SK-N-SH treated with all-trans-retinoic acid at 6 μM for 48 hours (cell line): ENCODE measurements around the gene GSE1.

Source experiments
- ATAC-seq: fragments of 200-7000 bp; cut with Tn5 transposase; 3 replicates; pipeline ENCODE4 v1.9.1; 2020; ENCODE audit warnings: mild to moderate bottlenecking, moderate library complexity
- ARNTL ChIP-seq: fragments of 450-650 bp; formaldehyde crosslinking; IDR thresholded peaks from 2 replicates; pipeline ENCODE4 v1.5.0; 2020; ENCODE audit warnings: low read depth, mild to moderate bottlenecking, moderate library complexity, borderline replicate concordance
- BACH2 ChIP-seq: fragments of 250-450 bp; sonication (Bioruptor Pico); IDR thresholded peaks from 2 replicates; pipeline ENCODE4 v1.9.0; 2021; ENCODE audit warnings: mild to moderate bottlenecking, borderline replicate concordance
- CREB5 ChIP-seq: fragments of 250-450 bp; sonication (Bioruptor Pico); IDR thresholded peaks from 2 replicates; pipeline ENCODE4 v1.5.1; 2020; ENCODE audit warnings: low read depth, mild to moderate bottlenecking, moderate library complexity
- CSDC2 ChIP-seq: fragments of 250-450 bp; sonication (Bioruptor Pico); IDR thresholded peaks from 2 replicates; pipeline ENCODE4 v1.5.0; 2020; ENCODE audit warnings: mild to moderate bottlenecking, moderate library complexity
- CSRNP3 ChIP-seq: fragments of 250-450 bp; sonication (Bioruptor Pico); IDR thresholded peaks from 2 replicates; pipeline ENCODE4 v1.5.1; 2021; ENCODE audit warnings: mild to moderate bottlenecking, moderate library complexity
- ESRRG ChIP-seq: fragments of 250-450 bp; sonication (Bioruptor Pico); IDR thresholded peaks from 2 replicates; pipeline ENCODE4 v1.6.1; 2021; ENCODE audit warnings: mild to moderate bottlenecking
- GLIS3 ChIP-seq: fragments of 250-450 bp; sonication (Bioruptor Pico); IDR thresholded peaks from 2 replicates; pipeline ENCODE4 v1.5.0; 2020; ENCODE audit warnings: mild to moderate bottlenecking, moderate library complexity
- ISL1 ChIP-seq: fragments of 250-450 bp; sonication (Bioruptor Pico); IDR thresholded peaks from 2 replicates; pipeline ENCODE4 v2.1.2; 2022; ENCODE audit warnings: mild to moderate bottlenecking, moderate library complexity
- OSR1 ChIP-seq: fragments of 250-450 bp; sonication (Bioruptor Pico); IDR thresholded peaks from 2 replicates; pipeline ENCODE4 v1.8.0; 2022; ENCODE audit warnings: moderate library complexity, mild to moderate bottlenecking, inconsistent platforms
- PATZ1 ChIP-seq: fragments of 250-450 bp; sonication (Bioruptor Pico); IDR thresholded peaks from 2 replicates; pipeline ENCODE4 v1.8.0; 2020; ENCODE audit warnings: mild to moderate bottlenecking, moderate library complexity, borderline replicate concordance
- PPARA ChIP-seq: fragments of 250-450 bp; sonication (Bioruptor Pico); IDR thresholded peaks from 2 replicates; pipeline ENCODE4 v1.5.0; 2020; ENCODE audit warnings: mild to moderate bottlenecking, borderline replicate concordance
- SNAI2 ChIP-seq: fragments of 250-450 bp; sonication (Bioruptor Pico); IDR thresholded peaks from 2 replicates; pipeline ENCODE4 v1.5.0; 2020; ENCODE audit warnings: mild to moderate bottlenecking, moderate library complexity
- TCF4 ChIP-seq: fragments of 250-450 bp; sonication (Bioruptor Pico); IDR thresholded peaks from 2 replicates; pipeline ENCODE4 v1.8.0; 2021; ENCODE audit warnings: mild to moderate bottlenecking, moderate library complexity, borderline replicate concordance
- TOX ChIP-seq: fragments of 250-450 bp; sonication (Bioruptor Pico); IDR thresholded peaks from 2 replicates; pipeline ENCODE4 v1.8.0; 2021; ENCODE audit warnings: mild to moderate bottlenecking, moderate library complexity, borderline replicate concordance
- ZC3H10 ChIP-seq: fragments of 250-450 bp; sonication (Bioruptor Pico); IDR thresholded peaks from 2 replicates; pipeline ENCODE4 v1.5.1; 2021; ENCODE audit warnings: mild to moderate bottlenecking, moderate library complexity
- ZFP3 ChIP-seq: fragments of 250-450 bp; sonication (Bioruptor Pico); IDR thresholded peaks from 2 replicates; pipeline ENCODE4 v1.5.0; 2020; ENCODE audit warnings: mild to moderate bottlenecking, moderate library complexity
- ZFP30 ChIP-seq: fragments of 450-650 bp; formaldehyde crosslinking; IDR thresholded peaks from 2 replicates; pipeline ENCODE4 v1.5.0; 2022; ENCODE audit warnings: mild to moderate bottlenecking, moderate library complexity
- ZNF565 ChIP-seq: fragments of 450-650 bp; formaldehyde crosslinking; conservative IDR thresholded peaks from 2 replicates; pipeline ENCODE4 v1.5.0; 2020; ENCODE audit warnings: low read depth, mild to moderate bottlenecking, moderate library complexity
- ZNF70 ChIP-seq: fragments of 450-650 bp; formaldehyde crosslinking; IDR thresholded peaks from 2 replicates; pipeline ENCODE4 v1.5.0; 2020; ENCODE audit warnings: mild to moderate bottlenecking, moderate library complexity
- ZNF8 ChIP-seq: fragments of 450-650 bp; formaldehyde crosslinking; IDR thresholded peaks from 2 replicates; pipeline ENCODE4 v1.5.0; 2020; ENCODE audit warnings: mild to moderate bottlenecking, moderate library complexity
- TF ChIP-seq, protein P1 (sequence below): fragments of 250-450 bp; sonication (Bioruptor Pico); IDR thresholded peaks from 2 replicates; pipeline ENCODE4 v1.8.0; 2021; ENCODE audit warnings: low read depth, mild to moderate bottlenecking, moderate library complexity, borderline replicate concordance

The GSE1 gene

DNA sequence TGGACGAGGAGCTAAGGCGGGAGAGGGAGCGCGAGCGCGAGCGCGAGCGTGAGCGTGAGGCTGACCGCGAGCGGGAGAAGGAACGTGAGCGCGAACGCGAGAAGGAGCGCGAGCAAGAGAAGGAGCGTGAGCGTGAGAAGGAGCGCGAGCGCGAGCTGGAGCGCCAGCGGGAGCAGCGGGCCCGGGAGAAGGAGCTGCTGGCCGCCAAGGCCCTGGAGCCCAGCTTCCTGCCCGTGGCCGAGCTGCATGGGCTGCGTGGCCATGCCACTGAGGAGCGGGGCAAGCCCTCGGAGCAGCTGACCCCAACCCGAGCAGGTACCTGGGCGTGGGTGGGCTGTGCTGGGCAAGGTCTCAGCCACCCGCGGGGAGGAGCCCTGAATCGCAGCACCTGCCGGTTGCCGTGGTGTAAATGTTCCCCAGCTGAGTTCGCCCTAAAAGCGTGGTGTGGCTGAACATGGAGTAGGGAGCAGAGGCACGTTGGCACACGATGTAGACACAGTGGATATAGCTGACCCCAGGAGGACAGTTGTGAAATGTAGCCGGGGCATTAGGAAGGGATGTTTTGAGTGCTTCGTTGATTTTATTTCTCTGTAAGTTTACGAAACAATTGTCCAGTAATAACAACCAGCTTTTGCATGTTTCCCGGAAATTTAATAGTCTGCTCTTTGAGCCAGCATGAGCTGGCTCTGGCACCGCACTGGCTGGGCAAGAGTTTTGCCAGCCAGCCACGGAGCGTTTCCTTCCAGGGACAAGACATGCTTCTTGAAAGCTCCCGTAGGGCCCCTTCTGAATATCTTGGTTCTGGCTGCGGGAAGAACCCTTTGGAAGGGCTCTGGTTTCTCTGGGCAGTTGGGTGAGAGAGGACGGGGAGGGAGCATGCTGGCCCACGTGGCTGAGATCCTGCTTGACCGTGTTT lies 43.5 kb downstream of the GSE1 start:
- no peak for TF ChIP-seq ZNF8
- TF ChIP-seq SNAI2 (CRISPR knock-in tag): no peak
- no peak for TF ChIP-seq ZFP30 (CRISPR knock-in tag)
- TF ChIP-seq ISL1 (CRISPR knock-in tag): no peak
- no peak for TF ChIP-seq BACH2 (CRISPR knock-in tag)
- no peak for TF ChIP-seq PPARA (CRISPR knock-in tag)
- TF ChIP-seq ZNF70: no peak
- TF ChIP-seq TOX (CRISPR knock-in tag): no peak
- ATAC-seq: no peak

- no peak for ATAC-seq
- no peak for TF ChIP-seq SNAI2 (CRISPR knock-in tag)
- TF ChIP-seq ZC3H10 (CRISPR knock-in tag): no peak
- TF ChIP-seq CSDC2 (CRISPR knock-in tag): no peak
- no peak for TF ChIP-seq ARNTL
- no peak for TF ChIP-seq ZNF70
- no peak for TF ChIP-seq PATZ1 (CRISPR knock-in tag)
- no peak for TF ChIP-seq ISL1 (CRISPR knock-in tag)
- no peak for TF ChIP-seq ZFP3 (CRISPR knock-in tag)
- no peak for TF ChIP-seq ZNF8
- no peak for TF ChIP-seq CREB5
- no peak for TF ChIP-seq PPARA (CRISPR knock-in tag)
- TF ChIP-seq BACH2 (CRISPR knock-in tag): no peak
- no peak for TF ChIP-seq ZFP30 (CRISPR knock-in tag)
- no peak for TF ChIP-seq TCF4 (CRISPR knock-in tag)
- TF ChIP-seq, protein P1, sequence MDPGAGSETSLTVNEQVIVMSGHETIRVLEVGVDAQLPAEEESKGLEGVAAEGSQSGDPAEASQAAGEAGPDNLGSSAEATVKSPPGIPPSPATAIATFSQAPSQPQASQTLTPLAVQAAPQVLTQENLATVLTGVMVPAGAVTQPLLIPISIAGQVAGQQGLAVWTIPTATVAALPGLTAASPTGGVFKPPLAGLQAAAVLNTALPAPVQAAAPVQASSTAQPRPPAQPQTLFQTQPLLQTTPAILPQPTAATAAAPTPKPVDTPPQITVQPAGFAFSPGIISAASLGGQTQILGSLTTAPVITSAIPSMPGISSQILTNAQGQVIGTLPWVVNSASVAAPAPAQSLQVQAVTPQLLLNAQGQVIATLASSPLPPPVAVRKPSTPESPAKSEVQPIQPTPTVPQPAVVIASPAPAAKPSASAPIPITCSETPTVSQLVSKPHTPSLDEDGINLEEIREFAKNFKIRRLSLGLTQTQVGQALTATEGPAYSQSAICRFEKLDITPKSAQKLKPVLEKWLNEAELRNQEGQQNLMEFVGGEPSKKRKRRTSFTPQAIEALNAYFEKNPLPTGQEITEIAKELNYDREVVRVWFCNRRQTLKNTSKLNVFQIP (CRISPR knock-in tag): no peak
- no peak for TF ChIP-seq CSRNP3 (CRISPR knock-in tag)
- no peak for TF ChIP-seq ESRRG
- no peak for TF ChIP-seq OSR1 (CRISPR knock-in tag)
These were observed 44.1 kb downstream of the GSE1 start for GRCh38 chr16:85657267-85657650.

DNA sequence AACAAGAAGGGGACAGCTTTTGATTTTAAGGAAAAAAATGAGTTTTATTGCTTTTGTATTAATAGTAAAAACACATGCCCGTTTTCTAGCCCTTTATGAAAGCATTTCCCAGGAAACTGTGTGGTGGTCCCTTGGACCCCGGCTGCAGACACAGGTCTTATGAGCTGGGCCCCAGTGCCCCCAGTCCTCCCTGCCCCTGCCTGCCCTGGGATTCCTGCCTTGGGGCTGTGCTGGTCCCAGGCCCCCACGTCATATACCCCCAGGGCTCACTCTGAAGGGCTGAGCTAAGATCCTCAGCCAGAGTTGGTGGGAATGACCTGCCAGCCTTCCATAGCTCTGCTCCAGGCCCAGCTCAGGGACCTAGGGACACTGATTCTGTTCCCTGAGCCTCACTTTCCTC lies 44.9 kb downstream of the GSE1 start:
- TF ChIP-seq ARNTL: no peak
- no peak for TF ChIP-seq PATZ1 (CRISPR knock-in tag)
- no peak for TF ChIP-seq ZNF565 (CRISPR knock-in tag)
- no peak for TF ChIP-seq ZFP30 (CRISPR knock-in tag)
- TF ChIP-seq BACH2 (CRISPR knock-in tag): no peak
- TF ChIP-seq GLIS3: no peak
- no peak for TF ChIP-seq CSDC2 (CRISPR knock-in tag)
- no peak for TF ChIP-seq TCF4 (CRISPR knock-in tag)
- no peak for TF ChIP-seq SNAI2 (CRISPR knock-in tag)
- ATAC-seq: no peak
